ENCODE measurements around the gene TNRC18.

Gene TNRC18

GRCh38 chr7:5437987-5438386, 14.4 kb upstream of the TNRC18 start:
- H3K27me3 ChIP-seq (ENCODE audit: low read length) = no peaks in the 10 kb centered on the region
- no peaks in the 10 kb centered on the region for H3K9me2 ChIP-seq (replicated peaks; ENCODE audit: insufficient read depth, low read length)
- H3K4me2 ChIP-seq (ENCODE audit: low read depth, low read length, poor library complexity, severe bottlenecking) = no peak overlapping the region
- H3F3A ChIP-seq (ENCODE audit: insufficient read depth) = no peaks in the 10 kb centered on the region
- no peak overlapping the region for H3K27ac ChIP-seq (ENCODE audit: low read depth, low read length)
- no peak overlapping the region for H2AFZ ChIP-seq (ENCODE audit: low read depth, low read length, severe bottlenecking)
- TF ChIP-seq, protein P1, sequence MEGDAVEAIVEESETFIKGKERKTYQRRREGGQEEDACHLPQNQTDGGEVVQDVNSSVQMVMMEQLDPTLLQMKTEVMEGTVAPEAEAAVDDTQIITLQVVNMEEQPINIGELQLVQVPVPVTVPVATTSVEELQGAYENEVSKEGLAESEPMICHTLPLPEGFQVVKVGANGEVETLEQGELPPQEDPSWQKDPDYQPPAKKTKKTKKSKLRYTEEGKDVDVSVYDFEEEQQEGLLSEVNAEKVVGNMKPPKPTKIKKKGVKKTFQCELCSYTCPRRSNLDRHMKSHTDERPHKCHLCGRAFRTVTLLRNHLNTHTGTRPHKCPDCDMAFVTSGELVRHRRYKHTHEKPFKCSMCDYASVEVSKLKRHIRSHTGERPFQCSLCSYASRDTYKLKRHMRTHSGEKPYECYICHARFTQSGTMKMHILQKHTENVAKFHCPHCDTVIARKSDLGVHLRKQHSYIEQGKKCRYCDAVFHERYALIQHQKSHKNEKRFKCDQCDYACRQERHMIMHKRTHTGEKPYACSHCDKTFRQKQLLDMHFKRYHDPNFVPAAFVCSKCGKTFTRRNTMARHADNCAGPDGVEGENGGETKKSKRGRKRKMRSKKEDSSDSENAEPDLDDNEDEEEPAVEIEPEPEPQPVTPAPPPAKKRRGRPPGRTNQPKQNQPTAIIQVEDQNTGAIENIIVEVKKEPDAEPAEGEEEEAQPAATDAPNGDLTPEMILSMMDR (IDR thresholded peaks at IDR 0.05; ENCODE audit: insufficient read depth, low read length, poor library complexity, severe bottlenecking) = no peak
- no peak for TF ChIP-seq EZH2phosphoT487 (conservative IDR thresholded peaks at IDR 0.05; ENCODE audit: low read length)
- no peak overlapping the region for H3K9ac ChIP-seq (ENCODE audit: low read length)
- no peaks in the 10 kb centered on the region for H4K20me1 ChIP-seq (ENCODE audit: low read depth, low read length)
- no peaks in the 10 kb centered on the region for H3K79me2 ChIP-seq (ENCODE audit: insufficient read depth, low read length)
- H3K4me3 ChIP-seq (ENCODE audit: insufficient read depth, low read length, poor library complexity, severe bottlenecking) = no peak overlapping the region
- H3K36me3 ChIP-seq (ENCODE audit: low read length) = no peaks in the 10 kb centered on the region
- no peaks in the 10 kb centered on the region for H3K9me3 ChIP-seq (ENCODE audit: insufficient read depth, low read length)

- H2AFZ ChIP-seq (ENCODE audit: low read depth, low read length, severe bottlenecking) = no peak overlapping the region
- H3K9ac ChIP-seq (ENCODE audit: low read length) = no peak overlapping the region
- no peak overlapping the region for H3K27ac ChIP-seq (ENCODE audit: low read depth, low read length)
- H3F3A ChIP-seq (ENCODE audit: insufficient read depth) = no peaks in the 10 kb centered on the region
- H3K9me2 ChIP-seq (replicated peaks; ENCODE audit: insufficient read depth, low read length) = no peaks in the 10 kb centered on the region
- H3K4me2 ChIP-seq (ENCODE audit: low read depth, low read length, poor library complexity, severe bottlenecking) = no peak overlapping the region
- H3K4me3 ChIP-seq (ENCODE audit: insufficient read depth, low read length, poor library complexity, severe bottlenecking) = no peak overlapping the region
- no peak for TF ChIP-seq EZH2phosphoT487 (conservative IDR thresholded peaks at IDR 0.05; ENCODE audit: low read length)
- TF ChIP-seq, protein P1 (IDR thresholded peaks at IDR 0.05; ENCODE audit: insufficient read depth, low read length, poor library complexity, severe bottlenecking) = no peak
- no peaks in the 10 kb centered on the region for H3K36me3 ChIP-seq (ENCODE audit: low read length)
- no peaks in the 10 kb centered on the region for H3K27me3 ChIP-seq (ENCODE audit: low read length)
- H4K20me1 ChIP-seq (ENCODE audit: low read depth, low read length) = no peaks in the 10 kb centered on the region
- H3K79me2 ChIP-seq (ENCODE audit: insufficient read depth, low read length) = no peaks in the 10 kb centered on the region
- no peaks in the 10 kb centered on the region for H3K9me3 ChIP-seq (ENCODE audit: insufficient read depth, low read length)
These were observed 13.8 kb upstream of the TNRC18 start for GRCh38 chr7:5437348-5437892.

GRCh38 chr7:5436003-5436678, 12.5 kb upstream of the TNRC18 start:
- no peaks in the 10 kb centered on the region for H3K27me3 ChIP-seq (ENCODE audit: low read length)
- H3K9me2 ChIP-seq (replicated peaks; ENCODE audit: insufficient read depth, low read length) = no peaks in the 10 kb centered on the region
- H3K9me3 ChIP-seq (ENCODE audit: insufficient read depth, low read length) = no peaks in the 10 kb centered on the region
- H3K36me3 ChIP-seq (ENCODE audit: low read length) = no peaks in the 10 kb centered on the region
- H3K4me3 ChIP-seq (ENCODE audit: insufficient read depth, low read length, poor library complexity, severe bottlenecking) = no peak overlapping the region
- no peak overlapping the region for H2AFZ ChIP-seq (ENCODE audit: low read depth, low read length, severe bottlenecking)
- no peaks in the 10 kb centered on the region for H3F3A ChIP-seq (ENCODE audit: insufficient read depth)
- H3K79me2 ChIP-seq (ENCODE audit: insufficient read depth, low read length) = no peaks in the 10 kb centered on the region
- TF ChIP-seq, protein P1 (IDR thresholded peaks at IDR 0.05; ENCODE audit: insufficient read depth, low read length, poor library complexity, severe bottlenecking) = no peak
- no peak for TF ChIP-seq EZH2phosphoT487 (conservative IDR thresholded peaks at IDR 0.05; ENCODE audit: low read length)
- no peaks in the 10 kb centered on the region for H4K20me1 ChIP-seq (ENCODE audit: low read depth, low read length)
- H3K4me2 ChIP-seq (ENCODE audit: low read depth, low read length, poor library complexity, severe bottlenecking) = no peak overlapping the region
- no peak overlapping the region for H3K9ac ChIP-seq (ENCODE audit: low read length)
- no peak overlapping the region for H3K27ac ChIP-seq (ENCODE audit: low read depth, low read length)

Measured in SU-DHL-6 (cell line).